ENCODE measurements around the gene TEAD3.

GRCh38 chr6:35492258-35492973, 4.5 kb downstream of the TEAD3 start:
- TF ChIP-seq POLR2A (IDR thresholded peaks at IDR 0.05; ENCODE audit: low read length), result no peak
- TF ChIP-seq GATA1 (IDR thresholded peaks at IDR 0.05; ENCODE audit: low read depth, low read length), result no peak

All from erythroblast (primary cell).